Inferior parietal cortex (tissue), 1 donor: ENCODE data around the gene INPP4B.
A peak's percentile ranks its signal among the peaks of the same experiment; 100 is the strongest.

Experiments
- DNase-seq: peaks from one replicate; pipeline ENCODE4 v3.0.0-alpha.2; 2016; ENCODE audit errors: extremely low spot score

The INPP4B gene

GRCh38 chr4:142741995-142742394 lies 104.1 kb downstream of the INPP4B start:
- DNase-seq: no peak

- DNase-seq: no peak
These were observed 117.9 kb downstream of the INPP4B start for GRCh38 chr4:142728233-142728632.

- no peak for DNase-seq
These were observed 119.0 kb downstream of the INPP4B start for GRCh38 chr4:142727149-142727548.

- no peak for DNase-seq
These were observed 120.2 kb downstream of the INPP4B start for GRCh38 chr4:142725886-142726285.

GRCh38 chr4:142721187-142721586 lies 124.9 kb downstream of the INPP4B start:
- no peak for DNase-seq

- DNase-seq: peak; percentile 13
These were observed 126.1 kb downstream of the INPP4B start for GRCh38 chr4:142719854-142720541.

GRCh38 chr4:142718981-142719380 lies 127.1 kb downstream of the INPP4B start:
- DNase-seq: no peak

GRCh38 chr4:142715727-142716126 lies 130.4 kb downstream of the INPP4B start:
- no peak for DNase-seq

GRCh38 chr4:142713282-142714030 lies 132.6 kb downstream of the INPP4B start:
- no peak for DNase-seq

- DNase-seq: no peak
These were observed 137.9 kb downstream of the INPP4B start for GRCh38 chr4:142708231-142708630.

- no peak for DNase-seq
These were observed 138.7 kb downstream of the INPP4B start for GRCh38 chr4:142707401-142707800.

- no peak for DNase-seq
These were observed 139.7 kb downstream of the INPP4B start for GRCh38 chr4:142706381-142706780.

- DNase-seq: no peak
These were observed 140.3 kb downstream of the INPP4B start for GRCh38 chr4:142705820-142706219.

- DNase-seq: no peak
These were observed 142.3 kb downstream of the INPP4B start for GRCh38 chr4:142703694-142704309.

GRCh38 chr4:142701017-142701416 lies 145.1 kb downstream of the INPP4B start:
- DNase-seq: no peak

- no peak for DNase-seq
These were observed 145.6 kb downstream of the INPP4B start for GRCh38 chr4:142700531-142700930.

- DNase-seq: no peak
These were observed 147.5 kb downstream of the INPP4B start for GRCh38 chr4:142698552-142698951.

GRCh38 chr4:142697928-142698327 lies 148.2 kb downstream of the INPP4B start:
- no peak for DNase-seq

- DNase-seq: no peak
These were observed 148.8 kb downstream of the INPP4B start for GRCh38 chr4:142697320-142697719.

- no peak for DNase-seq
These were observed 149.6 kb downstream of the INPP4B start for GRCh38 chr4:142696334-142697122.

GRCh38 chr4:142690406-142691163 lies 155.5 kb downstream of the INPP4B start:
- DNase-seq: no peak
